HEK293T (cell line): ENCODE results near the gene NLRP9.

Experiments
- CTCF ChIA-PET: fragments of 350-600 bp; formaldehyde crosslinking; extraction: SDS; loops from one replicate; lab custom pipeline; 2021; ENCODE audit warnings: antibody characterized with exemption, inconsistent platforms; lab: Yijun Ruan, JAX
- POLR2A ChIA-PET: fragments of 350-600 bp; formaldehyde crosslinking; extraction: SDS; loops from one replicate; lab custom pipeline; 2020; ENCODE audit warnings: antibody characterized with exemption, inconsistent platforms; lab: Yijun Ruan, JAX
- DNase-seq: peaks from one replicate; pipeline ENCODE4 v3.0.0; 2012; ENCODE audit warnings: mixed read lengths; ENCODE audit errors: extremely low spot score
- ARNT ChIP-seq: fragments of 450-650 bp; IDR thresholded peaks from 2 replicates; pipeline ENCODE4 v1.6.1; 2017; ENCODE audit warnings: mild to moderate bottlenecking
- BHLHE40 ChIP-seq: fragments of 450-650 bp; IDR thresholded peaks from 2 replicates; pipeline ENCODE4 v1.6.1; 2016; ENCODE audit warnings: mild to moderate bottlenecking, moderate library complexity, borderline replicate concordance
- CTBP1 ChIP-seq: fragments of 450-650 bp; IDR thresholded peaks from 2 replicates; pipeline ENCODE4 v1.6.1; 2016; ENCODE audit warnings: borderline replicate concordance
- ELF4 ChIP-seq: fragments of 450-650 bp; IDR thresholded peaks from 2 replicates; pipeline ENCODE4 v1.6.1; 2017; ENCODE audit warnings: antibody characterized with exemption
- FOXA1 ChIP-seq: fragments of 450-650 bp; IDR thresholded peaks from 2 replicates; pipeline ENCODE4 v1.6.1; 2016; ENCODE audit warnings: mild to moderate bottlenecking
- FOXK2 ChIP-seq: fragments of 450-650 bp; IDR thresholded peaks from 2 replicates; pipeline ENCODE4 v1.6.1; 2016; ENCODE audit warnings: mild to moderate bottlenecking
- FOXM1 ChIP-seq: fragments of 450-650 bp; IDR thresholded peaks from 2 replicates; pipeline ENCODE4 v1.6.1; 2017; ENCODE audit warnings: mild to moderate bottlenecking, borderline replicate concordance
- HDGF ChIP-seq: fragments of 450-650 bp; IDR thresholded peaks from 2 replicates; pipeline ENCODE4 v1.6.1; 2017; ENCODE audit warnings: antibody characterized with exemption, borderline replicate concordance
- L3MBTL2 ChIP-seq: fragments of 450-650 bp; conservative IDR thresholded peaks from 2 replicates; pipeline ENCODE4 v1.6.1; 2016; ENCODE audit warnings: mild to moderate bottlenecking
- LEF1 ChIP-seq: fragments of 450-650 bp; IDR thresholded peaks from 2 replicates; pipeline ENCODE4 v1.6.1; 2017; ENCODE audit warnings: mild to moderate bottlenecking, borderline replicate concordance
- NFRKB ChIP-seq: fragments of 450-650 bp; IDR thresholded peaks from 2 replicates; pipeline ENCODE4 v1.6.1; 2016; ENCODE audit warnings: mild to moderate bottlenecking, moderate library complexity
- PKNOX1 ChIP-seq: fragments of 450-650 bp; IDR thresholded peaks from 2 replicates; pipeline ENCODE4 v1.6.1; 2016
- SP1 ChIP-seq: fragments of 450-650 bp; IDR thresholded peaks from 2 replicates; pipeline ENCODE4 v1.6.1; 2017
- SUZ12 ChIP-seq: fragments of 450-650 bp; IDR thresholded peaks from 2 replicates; pipeline ENCODE4 v1.6.1; 2016; ENCODE audit warnings: mild to moderate bottlenecking
- TARDBP ChIP-seq: fragments of 450-650 bp; IDR thresholded peaks from 2 replicates; pipeline ENCODE4 v1.6.1; 2016
- ZNF384 ChIP-seq: fragments of 450-650 bp; IDR thresholded peaks from 2 replicates; pipeline ENCODE4 v1.6.1; 2016

NLRP9 gene

GRCh38 chr19:55677572-55678028, 60.6 kb downstream of the NLRP9 start:
- ChIA-PET POLR2A (no interaction called here), CTCF (no interaction called here)
- DNase-seq = no peak
- TF ChIP-seq ZNF384 (no peak), FOXM1 (no peak), ARNT (no peak), CTBP1 (no peak), FOXK2 (no peak)

- DNase-seq = no peak
- TF ChIP-seq LEF1 (no peak), CTBP1 (no peak), PKNOX1 (no peak), HDGF (no peak), NFRKB (no peak), BHLHE40 (no peak), FOXK2 (no peak), SP1 (no peak), TARDBP (no peak), ZNF384 (no peak), FOXA1 (no peak), FOXM1 (no peak), ELF4 (no peak), L3MBTL2 (no peak), SUZ12 (no peak), ARNT (no peak)
- POLR2A ChIA-PET = no interaction called here
- CTCF ChIA-PET = no interaction called here
Observed at GRCh38 chr19:55676889-55677505, 61.2 kb downstream of the NLRP9 start.

GRCh38 chr19:55676383-55676782, 61.8 kb downstream of the NLRP9 start:
- ChIA-PET CTCF (no interaction called here), POLR2A (no interaction called here)
- no peak for DNase-seq
- TF ChIP-seq ELF4 (no peak), SUZ12 (no peak), L3MBTL2 (no peak), FOXK2 (no peak)

GRCh38 chr19:55675661-55676354, 62.4 kb downstream of the NLRP9 start:
- no peak for DNase-seq
- no peak for TF ChIP-seq SUZ12
- TF ChIP-seq BHLHE40 = no peak
- no peak for TF ChIP-seq ZNF384
- no peak for TF ChIP-seq TARDBP
- no peak for TF ChIP-seq ARNT
- no peak for TF ChIP-seq L3MBTL2
- no peak for TF ChIP-seq NFRKB
- no peak for TF ChIP-seq FOXM1
- POLR2A ChIA-PET = no interaction called here
- CTCF ChIA-PET = no interaction called here

GRCh38 chr19:55674841-55675660, 63.2 kb downstream of the NLRP9 start, which contains the start of gene EPN1:
Gene EPN1 (plus strand): TSS chr19:55675226. CDS start chr19:55678628, 3,402 bp downstream.
- peak; percentile 99 for DNase-seq
- CTCF ChIA-PET = no interaction called here

GRCh38 chr19:55674459-55674840, 63.8 kb downstream of the NLRP9 start:
- no peak for DNase-seq
- no peak for TF ChIP-seq LEF1
- TF ChIP-seq NFRKB = no peak
- TF ChIP-seq HDGF = no peak
- TF ChIP-seq FOXM1 = no peak
- no peak for TF ChIP-seq ARNT
- TF ChIP-seq FOXK2 = no peak
- no peak for TF ChIP-seq TARDBP
- TF ChIP-seq CTBP1 = no peak
- ChIA-PET POLR2A (interaction anchor here (0.7 kb wide), 1 partner anchor 18 kb away, joined by 4 read pairs; no protein-coding TSS in a partner anchor), CTCF (no interaction called here)

More at GRCh38 chr19:55674841-55675660, 63.2 kb downstream of the NLRP9 start, which contains the start of gene EPN1:
- peak; percentile 63 for TF ChIP-seq ARNT
- TF ChIP-seq ELF4 = peak; percentile 32; the same call in 1 of the 2 replicates
- 0 out of 2 replicates have a peak, but pooled peaks have one; percentile 16 for TF ChIP-seq L3MBTL2
- TF ChIP-seq LEF1 = 0 out of 2 replicates have a peak, but pooled peaks have one; percentile 29
- TF ChIP-seq PKNOX1 = no peak
- peak; percentile 57; the same call in 1 of the 2 replicates for TF ChIP-seq FOXM1
- POLR2A ChIA-PET = no interaction called here
